Effector CD8-positive, alpha-beta T cell (primary cell): Measurements from ENCODE around the gene BMP2.

Experiments
- DNase-seq: peaks from one replicate; lab custom pipeline; 2025; lab: John Stamatoyannopoulos, UW
- total RNA-seq, 4 experiments: gene quantifications; one replicate each; lab custom pipeline; 2026; lab: John Stamatoyannopoulos, UW

Gene BMP2
- total RNA-seq, result 0 to 0.91 (median 0.17) reads per million in 4 experiments

GRCh38 chr20:6767536-6768227 is at the start of gene BMP2:
BMP2 (plus strand) TSS chr20:6767686; CDS start chr20:6770127, 2,441 bp downstream.
- DNase-seq, result no peak

GRCh38 chr20:6718662-6719368 is 48.7 kb upstream of the BMP2 start:
- no peak for DNase-seq

- DNase-seq, result no peak
Observed at GRCh38 chr20:6719369-6719721, 48.1 kb upstream of the BMP2 start.

GRCh38 chr20:6726761-6727160 is 40.7 kb upstream of the BMP2 start:
- no peak for DNase-seq

- DNase-seq, result no peak
Observed at GRCh38 chr20:6730672-6731328, 36.7 kb upstream of the BMP2 start.

GRCh38 chr20:6732001-6732447 is 35.5 kb upstream of the BMP2 start:
- DNase-seq, result no peak

GRCh38 chr20:6732851-6733250 is 34.6 kb upstream of the BMP2 start:
- DNase-seq, result no peak

- no peak for DNase-seq
Observed at GRCh38 chr20:6733965-6734364, 33.5 kb upstream of the BMP2 start.

- DNase-seq, result no peak
Observed at GRCh38 chr20:6735942-6736845, 31.3 kb upstream of the BMP2 start.

- no peak for DNase-seq
Observed at GRCh38 chr20:6739406-6739805, 28.1 kb upstream of the BMP2 start.

- DNase-seq, result no peak
Observed at GRCh38 chr20:6740096-6740495, 27.4 kb upstream of the BMP2 start.

- DNase-seq, result no peak
Observed at GRCh38 chr20:6744180-6744579, 23.3 kb upstream of the BMP2 start.

- no peak for DNase-seq
Observed at GRCh38 chr20:6744805-6745204, 22.7 kb upstream of the BMP2 start.

GRCh38 chr20:6746901-6747609 is 20.4 kb upstream of the BMP2 start:
- no peak for DNase-seq

- no peak for DNase-seq
Observed at GRCh38 chr20:6750438-6750837, 17.0 kb upstream of the BMP2 start.

GRCh38 chr20:6756693-6757595 is 10.5 kb upstream of the BMP2 start:
- DNase-seq, result no peak

GRCh38 chr20:6764619-6765018 is 2.9 kb upstream of the BMP2 start:
- no peak for DNase-seq

GRCh38 chr20:6765469-6766058 is 1.9 kb upstream of the BMP2 start:
- no peak for DNase-seq

GRCh38 chr20:6766433-6766832 is 1.1 kb upstream of the BMP2 start:
- no peak for DNase-seq

GRCh38 chr20:6767126-6767535 is 355 bp upstream of the BMP2 start:
- DNase-seq, result no peak
